ENCODE data around the gene MTRF1L.

DNA sequence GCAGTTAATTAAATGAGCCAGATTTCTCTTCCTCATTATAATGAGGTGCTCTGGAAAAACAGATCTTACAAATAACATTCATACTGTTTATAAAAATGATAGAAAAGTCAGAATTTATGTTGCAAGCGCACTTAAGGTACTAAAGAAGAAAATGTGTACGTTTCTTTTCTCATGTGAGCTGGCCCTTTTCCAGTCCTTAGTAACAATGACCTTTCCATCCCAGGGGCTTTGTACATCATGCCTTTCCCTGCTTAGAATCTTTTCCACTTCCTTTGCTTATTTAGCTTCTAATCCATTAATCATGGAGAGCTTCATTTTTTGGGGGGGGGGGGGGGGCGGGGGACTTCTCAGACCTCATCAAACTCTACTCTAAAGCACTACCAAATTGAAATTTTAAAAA is 24.5 kb downstream of the MTRF1L start:
- TF ChIP-seq, protein P1, sequence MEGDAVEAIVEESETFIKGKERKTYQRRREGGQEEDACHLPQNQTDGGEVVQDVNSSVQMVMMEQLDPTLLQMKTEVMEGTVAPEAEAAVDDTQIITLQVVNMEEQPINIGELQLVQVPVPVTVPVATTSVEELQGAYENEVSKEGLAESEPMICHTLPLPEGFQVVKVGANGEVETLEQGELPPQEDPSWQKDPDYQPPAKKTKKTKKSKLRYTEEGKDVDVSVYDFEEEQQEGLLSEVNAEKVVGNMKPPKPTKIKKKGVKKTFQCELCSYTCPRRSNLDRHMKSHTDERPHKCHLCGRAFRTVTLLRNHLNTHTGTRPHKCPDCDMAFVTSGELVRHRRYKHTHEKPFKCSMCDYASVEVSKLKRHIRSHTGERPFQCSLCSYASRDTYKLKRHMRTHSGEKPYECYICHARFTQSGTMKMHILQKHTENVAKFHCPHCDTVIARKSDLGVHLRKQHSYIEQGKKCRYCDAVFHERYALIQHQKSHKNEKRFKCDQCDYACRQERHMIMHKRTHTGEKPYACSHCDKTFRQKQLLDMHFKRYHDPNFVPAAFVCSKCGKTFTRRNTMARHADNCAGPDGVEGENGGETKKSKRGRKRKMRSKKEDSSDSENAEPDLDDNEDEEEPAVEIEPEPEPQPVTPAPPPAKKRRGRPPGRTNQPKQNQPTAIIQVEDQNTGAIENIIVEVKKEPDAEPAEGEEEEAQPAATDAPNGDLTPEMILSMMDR (IDR thresholded peaks at IDR 0.05; ENCODE audit: control extremely low read depth in 1 of 3, insufficient read depth in 1 of 3, low read depth in 1 of 3, low read length in 3 of 3): no peak
- no peak for TF ChIP-seq POLR2AphosphoS5 (IDR thresholded peaks at IDR 0.05; ENCODE audit: low read depth, low read length)
- TF ChIP-seq POLR2A (IDR thresholded peaks at IDR 0.05; ENCODE audit: control extremely low read depth in 1 of 2, low read depth in 2 of 2, low read length in 2 of 2): no peak
- no peak for TF ChIP-seq EZH2 (IDR thresholded peaks at IDR 0.05; ENCODE audit: low read depth, low read length, severe bottlenecking)
- TF ChIP-seq HDAC6 (IDR thresholded peaks at IDR 0.05; ENCODE audit: low read depth, low read length): no peak
- TF ChIP-seq SP1 (IDR thresholded peaks at IDR 0.05; ENCODE audit: low read depth, low read length): no peak
- TF ChIP-seq POU5F1 (IDR thresholded peaks at IDR 0.05; ENCODE audit: low read depth, low read length): no peak
- TF ChIP-seq, protein P2, sequence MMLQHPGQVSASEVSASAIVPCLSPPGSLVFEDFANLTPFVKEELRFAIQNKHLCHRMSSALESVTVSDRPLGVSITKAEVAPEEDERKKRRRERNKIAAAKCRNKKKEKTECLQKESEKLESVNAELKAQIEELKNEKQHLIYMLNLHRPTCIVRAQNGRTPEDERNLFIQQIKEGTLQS (IDR thresholded peaks at IDR 0.05; ENCODE audit: insufficient read depth, low read depth, low read length): no peak
- no peak for TF ChIP-seq EP300 (IDR thresholded peaks at IDR 0.05; ENCODE audit: borderline replicate concordance in 1 of 2, low read depth in 2 of 2, low read length in 2 of 2)
- TF ChIP-seq CEBPB (IDR thresholded peaks at IDR 0.05; ENCODE audit: low read depth, low read length): no peak
- no peak for TF ChIP-seq YY1 (IDR thresholded peaks at IDR 0.05; ENCODE audit: low read depth, low read length)
- no peak for TF ChIP-seq CHD2 (IDR thresholded peaks at IDR 0.05; ENCODE audit: low read length)
- no peak for TF ChIP-seq RAD21 (IDR thresholded peaks at IDR 0.05 in 1 of 2, conservative IDR thresholded peaks at IDR 0.05 in 1 of 2; ENCODE audit: low read depth in 2 of 2, low read length in 2 of 2)
- no peak for TF ChIP-seq GABPA (IDR thresholded peaks at IDR 0.05; ENCODE audit: borderline replicate concordance, insufficient read depth, low read length)

All from H1 (cell line).